Muscle of back (tissue), 11 donors: ENCODE results near the gene LCAT. TPM values are rescaled to one million over a fixed set of nuclear protein-coding genes. Genes with fewer than 3 reads are reported as not detected.
A peak's percentile ranks its signal among the peaks of the same experiment; 100 is the strongest.
"Not testable (repeated sequence)": the region's sequence is repeated elsewhere in the genome, so short reads cannot be mapped to it uniquely, and the experiment has no call there.

Experiments used
- DNase-seq, 3 donors: peaks; one replicate each; pipeline versions ENCODE4 v3.0.0 to v3.0.0-alpha.2; 2013
- polyA plus RNA-seq, 10 donors: library from polyadenylated mRNA; unstranded; fragments of 120-200 nt; gene quantifications; one replicate each; pipeline ENCODE4 v1.2.1, GENCODE V29; 2013; ENCODE audit not compliant: insufficient read length in 10 of 10

The LCAT gene
- polyA plus RNA-seq, 10 donors: 12.8 to 34.1 (median 21.9) TPM

GRCh38 chr16:67950335-67950843 lies 6.5 kb upstream of the LCAT start:
- no peak for DNase-seq

DNA sequence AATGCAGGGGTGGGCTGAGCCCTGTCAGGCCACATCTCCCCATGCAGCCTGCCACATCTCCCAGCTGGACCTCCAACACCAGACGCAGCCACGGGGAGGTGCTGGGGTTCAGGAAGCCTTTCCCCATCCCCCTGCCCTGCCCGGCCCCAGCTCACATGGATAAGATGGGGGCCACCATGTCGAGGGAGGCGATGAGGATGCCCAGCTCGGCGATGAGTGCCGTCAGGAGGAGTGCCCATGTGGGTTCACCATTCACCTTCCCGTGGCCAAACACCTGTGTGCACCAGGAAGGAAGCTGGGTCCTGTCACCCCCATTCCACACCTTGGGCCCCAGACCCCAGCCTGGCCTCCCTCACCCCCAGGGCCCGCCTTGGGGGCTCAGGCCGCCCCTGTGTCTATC lies 5.7 kb upstream of the LCAT start:
- no peak for DNase-seq

- DNase-seq: no peak
Measured at GRCh38 chr16:67948015-67948414, 4.1 kb upstream of the LCAT start.

- DNase-seq: no peak
Measured at GRCh38 chr16:67946966-67947558, 3.1 kb upstream of the LCAT start.

DNA sequence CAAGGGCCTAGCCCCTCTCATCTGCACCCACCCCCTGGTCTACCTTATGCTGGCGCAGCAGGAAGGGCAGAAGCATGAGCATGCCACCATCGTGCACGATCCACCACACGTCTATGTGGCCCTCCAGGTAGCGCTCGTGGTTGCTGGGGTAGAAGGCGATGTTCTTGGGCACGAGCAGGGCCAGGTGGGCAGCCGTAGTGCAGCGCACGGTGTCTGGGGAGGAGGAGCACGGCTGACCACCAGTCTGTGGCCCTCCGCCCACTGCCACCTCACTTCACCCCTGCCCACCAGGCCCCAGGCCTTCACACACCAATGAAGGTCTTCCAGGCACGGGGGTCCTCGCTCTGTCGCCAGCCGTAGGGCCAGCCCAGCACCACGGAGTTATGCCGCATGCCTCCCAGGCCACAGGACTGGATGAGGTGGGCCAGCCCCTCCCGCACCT lies 2.2 kb upstream of the LCAT start:
- DNase-seq: no peak

- no peak for DNase-seq
Measured at GRCh38 chr16:67945392-67945933, 1.5 kb upstream of the LCAT start.

- no peak for DNase-seq
Measured at GRCh38 chr16:67944690-67945391, 921 bp upstream of the LCAT start.

- no peak for DNase-seq
Measured at GRCh38 chr16:67943256-67943618, 683 bp downstream of the LCAT start.

DNA sequence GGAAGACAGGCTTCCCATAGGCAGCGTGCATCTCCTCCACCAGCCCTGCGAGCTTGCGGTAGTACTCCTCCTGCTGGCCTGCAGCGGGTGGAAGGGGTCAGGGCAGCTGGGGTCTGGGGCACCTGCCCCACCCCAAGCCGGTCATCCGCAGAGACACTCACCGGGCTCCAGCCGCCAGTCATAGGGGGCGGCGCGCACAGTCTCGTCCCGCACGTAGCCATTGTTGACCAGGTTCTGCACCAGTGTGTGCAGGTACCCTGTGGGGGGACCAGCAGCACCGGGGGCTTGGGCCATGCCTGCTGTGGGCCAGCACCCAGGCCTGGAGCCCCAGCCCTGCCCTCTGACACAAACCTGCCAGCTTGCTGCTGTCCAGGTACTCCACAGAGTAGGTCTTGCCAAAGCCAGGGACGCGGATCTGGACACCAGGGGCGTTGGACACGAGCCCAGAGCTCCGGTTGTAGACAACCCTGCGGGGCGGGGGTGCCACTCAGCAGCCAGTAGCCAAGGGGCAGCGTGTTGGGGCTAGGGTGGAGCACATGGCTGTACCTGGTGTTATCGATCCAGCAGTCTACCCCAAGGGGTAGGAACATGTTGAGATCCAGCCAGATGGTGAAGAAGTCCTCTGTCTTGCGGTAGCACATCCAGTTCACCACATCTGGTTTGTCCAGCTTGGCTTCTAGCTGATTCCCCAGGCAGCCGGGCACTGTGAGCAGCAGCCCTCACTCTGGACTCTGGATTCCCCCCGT lies 1.2 kb downstream of the LCAT start:
- DNase-seq: no peak

GRCh38 chr16:67942200-67942509 lies 1.8 kb downstream of the LCAT start:
- DNase-seq: no peak

- no peak for DNase-seq
Measured at GRCh38 chr16:67941469-67942199, 2.3 kb downstream of the LCAT start.

DNA sequence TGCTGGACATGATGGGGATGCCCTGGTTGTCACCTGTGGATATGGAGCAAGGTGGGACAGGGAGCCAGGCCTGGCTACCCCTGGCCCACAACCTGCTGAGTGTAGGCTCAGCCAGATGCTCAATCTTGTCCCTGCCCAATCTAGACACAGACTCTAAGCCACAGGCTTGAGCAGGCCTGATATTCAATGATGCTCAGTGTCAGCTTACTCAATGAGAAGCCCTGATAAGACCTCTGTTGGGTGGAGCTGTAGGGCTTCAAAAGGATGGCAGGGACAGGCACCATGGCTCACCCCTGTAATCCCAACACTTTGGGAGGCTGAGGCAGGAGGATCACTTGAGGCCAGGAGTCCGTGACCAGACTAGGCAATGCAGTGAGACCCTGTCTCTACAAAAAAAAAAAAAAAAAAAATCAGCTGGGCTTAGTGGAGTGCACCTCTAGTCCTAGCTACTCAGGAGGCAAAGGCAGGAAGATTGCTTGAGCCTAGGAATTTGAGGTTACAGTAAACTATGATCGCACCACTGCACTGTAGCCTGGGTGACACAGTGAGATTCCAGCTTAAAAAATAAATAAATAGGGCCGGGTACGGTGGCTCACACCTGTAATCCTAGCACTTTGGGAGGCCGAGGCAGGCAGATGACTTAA lies 3.4 kb downstream of the LCAT start:
- no peak for DNase-seq

- DNase-seq: no peak
Measured at GRCh38 chr16:67939507-67940445, 4.1 kb downstream of the LCAT start.

GRCh38 chr16:67937713-67938112 lies 6.2 kb downstream of the LCAT start:
- DNase-seq: not testable (repeated sequence)

- peak in 1 of 3 donors; percentile 85 for DNase-seq
Measured at GRCh38 chr16:67936880-67937605, 6.9 kb downstream of the LCAT start.

- DNase-seq: peak in 1 of 3 donors; percentile 84
Measured at GRCh38 chr16:67936124-67936879, 7.6 kb downstream of the LCAT start, which contains the start of gene PSMB10. Gene PSMB10, minus strand, starts transcription at chr16:67936850. Its CDS starts 101 bp downstream, at chr16:67936749.

- peak; percentile 91 to 97 (median 93) for DNase-seq
Measured at GRCh38 chr16:67935402-67936123, 8.4 kb downstream of the LCAT start.

DNA sequence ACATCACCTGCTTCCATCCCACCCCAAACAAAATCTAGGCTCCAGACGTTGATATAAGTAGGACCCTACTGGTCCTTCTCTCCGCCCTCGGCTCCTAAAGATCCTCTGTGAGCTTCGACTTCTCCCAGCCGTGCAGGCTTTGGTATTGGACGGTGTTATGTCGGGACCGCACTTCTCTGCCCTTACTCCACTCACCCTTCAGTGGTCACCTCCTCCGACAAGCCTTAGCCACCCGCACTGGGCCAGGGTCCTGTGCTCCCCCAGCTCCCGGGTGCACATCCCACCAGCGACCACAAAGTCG lies 8.9 kb downstream of the LCAT start:
- DNase-seq: peak in 1 of 3 donors; percentile 52
